Ectodermal cell (in vitro differentiated cells): ENCODE data around the gene PRKAG1.

Experiments
- H3K27ac ChIP-seq: 2 replicates; pipeline ENCODE4 v1.7.0; 2013; ENCODE audit warnings: mild to moderate bottlenecking, low read depth, low read length; ENCODE audit not compliant: insufficient read depth, poor library complexity, severe bottlenecking
- H3K27me3 ChIP-seq: 2 replicates; pipeline ENCODE4 v1.7.0; 2013; ENCODE audit warnings: mild to moderate bottlenecking, low read length; ENCODE audit not compliant: insufficient read depth, control insufficient read depth, poor library complexity, severe bottlenecking
- H3K36me3 ChIP-seq: one replicate; pipeline ENCODE4 v1.7.0; 2013; ENCODE audit warnings: low read length; ENCODE audit not compliant: control insufficient read depth, insufficient read depth
- H3K4me1 ChIP-seq: one replicate; pipeline ENCODE4 v1.7.0; 2013; ENCODE audit warnings: low read length; ENCODE audit not compliant: control insufficient read depth, insufficient read depth
- H3K4me3 ChIP-seq: 2 replicates; pipeline ENCODE4 v1.7.0; 2013; ENCODE audit warnings: low read depth, low read length, control low read depth; ENCODE audit not compliant: insufficient read depth
- H3K9me3 ChIP-seq: 2 replicates; pipeline ENCODE4 v1.7.0; 2013; ENCODE audit warnings: mild to moderate bottlenecking, low read length, moderate library complexity; ENCODE audit not compliant: control insufficient read depth
- WGBS, 2 experiments: methylation state at CpG; one replicate each; pipeline ENCODE4 v1.1.7; 2013; ENCODE audit warnings: missing lambda C conversion rate in 2 of 2; 5-methylcytosine and 5-hydroxymethylcytosine counted together

Gene PRKAG1

DNA sequence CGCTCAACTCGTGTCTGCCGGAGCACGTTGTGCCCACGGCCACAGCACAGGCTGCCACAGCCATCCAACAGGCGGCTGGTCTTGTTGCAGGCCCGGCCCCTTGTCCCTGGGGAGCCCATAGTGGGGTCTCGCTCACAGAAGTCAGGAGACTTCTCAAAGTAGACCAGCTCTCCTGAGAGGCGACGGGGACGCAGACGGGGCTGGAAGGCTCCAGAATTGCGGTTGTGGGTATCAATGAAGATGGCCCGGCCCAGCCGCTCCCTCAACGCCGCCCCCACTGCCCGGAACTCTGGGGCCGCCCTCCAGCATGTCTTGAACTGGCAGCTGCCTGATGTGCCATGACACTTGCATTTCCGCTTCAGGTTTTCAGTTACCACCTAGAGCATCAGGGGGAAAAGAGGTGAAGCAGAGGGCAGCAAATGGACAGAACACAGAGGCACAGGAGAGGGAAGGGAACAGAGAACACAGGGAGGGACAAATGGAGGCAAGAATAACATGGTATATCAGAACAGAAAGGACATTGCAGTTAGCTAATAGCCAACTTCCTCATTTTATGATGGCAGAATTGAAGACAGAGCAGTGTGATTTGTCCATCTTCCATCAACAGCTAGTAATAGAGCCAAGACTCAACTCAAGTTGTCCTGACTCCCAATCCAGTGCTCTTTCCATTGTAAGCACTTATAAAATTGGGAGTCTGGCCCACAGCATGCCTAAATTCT is 52.2 kb downstream of the PRKAG1 start:
- H3K27me3 ChIP-seq, result peaks cover 30% of the 10 kb centered on the region
- H3K4me3 ChIP-seq, result no peak overlapping the region
- no peaks in the 10 kb centered on the region for H3K9me3 ChIP-seq
- peaks cover 25% of the 10 kb centered on the region for H3K4me1 ChIP-seq
- 86 to 87% methylated on average over 20 of the region's 20 CpGs for WGBS, 2 experiments
- H3K36me3 ChIP-seq, result no peaks in the 10 kb centered on the region
- H3K27ac ChIP-seq, result no peak overlapping the region

- Histone ChIP-seq H3K27ac (no peak overlapping the region), H3K9me3 (no peaks in the 10 kb centered on the region), H3K4me3 (no peak overlapping the region), H3K27me3 (peaks cover 21% of the 10 kb centered on the region), H3K4me1 (peaks cover 18% of the 10 kb centered on the region), H3K36me3 (no peaks in the 10 kb centered on the region)
Measured at GRCh38 chr12:48965298-48965838, 53.2 kb downstream of the PRKAG1 start.

- Histone ChIP-seq H3K36me3 (no peaks in the 10 kb centered on the region), H3K27me3 (no peaks in the 10 kb centered on the region), H3K4me3 (no peak overlapping the region), H3K4me1 (no peaks in the 10 kb centered on the region), H3K27ac (no peak overlapping the region), H3K9me3 (no peaks in the 10 kb centered on the region)
Measured at GRCh38 chr12:48961801-48962200, 56.8 kb downstream of the PRKAG1 start.

GRCh38 chr12:48961331-48961730 is 57.2 kb downstream of the PRKAG1 start:
- Histone ChIP-seq H3K36me3 (no peaks in the 10 kb centered on the region), H3K9me3 (no peaks in the 10 kb centered on the region), H3K27me3 (no peaks in the 10 kb centered on the region), H3K4me1 (no peaks in the 10 kb centered on the region), H3K4me3 (no peak overlapping the region), H3K27ac (no peak overlapping the region)
- WGBS, 2 experiments, result 51 to 55% methylated on average over 4 of the region's 4 CpGs

DNA sequence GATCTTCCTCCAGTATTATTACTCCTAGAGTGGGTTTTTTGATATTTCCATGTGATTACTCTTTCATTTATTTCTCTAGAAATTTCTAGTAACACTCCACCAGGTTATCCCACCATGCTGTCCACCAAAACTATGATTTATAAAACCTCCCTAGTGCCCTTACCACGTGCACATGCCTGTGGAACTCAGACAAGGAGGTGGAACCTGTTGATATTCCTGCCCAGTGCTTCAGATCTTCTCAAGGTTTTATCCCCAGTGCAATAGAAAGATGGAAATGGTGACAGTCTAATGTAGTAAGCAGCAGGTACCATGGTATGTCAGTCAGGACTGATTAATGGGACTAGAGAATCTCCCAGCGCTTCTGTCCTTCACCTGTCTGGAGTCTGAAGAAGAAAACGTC is 57.7 kb downstream of the PRKAG1 start:
- Histone ChIP-seq H3K36me3 (no peaks in the 10 kb centered on the region), H3K27ac (no peak overlapping the region), H3K27me3 (no peaks in the 10 kb centered on the region), H3K9me3 (no peaks in the 10 kb centered on the region), H3K4me1 (no peaks in the 10 kb centered on the region), H3K4me3 (no peak overlapping the region)
- WGBS, 2 experiments, result 83 to 90% methylated on average over 3 of the region's 3 CpGs

- peak overlapping the region; percentile 19 for H3K27ac ChIP-seq
- H3K27me3 ChIP-seq, result no peaks in the 10 kb centered on the region
- WGBS, 2 experiments, result 59 to 64% methylated on average over 3 of the region's 3 CpGs
- peak overlapping the region; percentile 96 for H3K4me3 ChIP-seq
- no peaks in the 10 kb centered on the region for H3K36me3 ChIP-seq
- H3K9me3 ChIP-seq, result no peaks in the 10 kb centered on the region
- H3K4me1 ChIP-seq, result peaks cover 12% of the 10 kb centered on the region
Measured at GRCh38 chr12:48958049-48958388, 60.6 kb downstream of the PRKAG1 start.

DNA sequence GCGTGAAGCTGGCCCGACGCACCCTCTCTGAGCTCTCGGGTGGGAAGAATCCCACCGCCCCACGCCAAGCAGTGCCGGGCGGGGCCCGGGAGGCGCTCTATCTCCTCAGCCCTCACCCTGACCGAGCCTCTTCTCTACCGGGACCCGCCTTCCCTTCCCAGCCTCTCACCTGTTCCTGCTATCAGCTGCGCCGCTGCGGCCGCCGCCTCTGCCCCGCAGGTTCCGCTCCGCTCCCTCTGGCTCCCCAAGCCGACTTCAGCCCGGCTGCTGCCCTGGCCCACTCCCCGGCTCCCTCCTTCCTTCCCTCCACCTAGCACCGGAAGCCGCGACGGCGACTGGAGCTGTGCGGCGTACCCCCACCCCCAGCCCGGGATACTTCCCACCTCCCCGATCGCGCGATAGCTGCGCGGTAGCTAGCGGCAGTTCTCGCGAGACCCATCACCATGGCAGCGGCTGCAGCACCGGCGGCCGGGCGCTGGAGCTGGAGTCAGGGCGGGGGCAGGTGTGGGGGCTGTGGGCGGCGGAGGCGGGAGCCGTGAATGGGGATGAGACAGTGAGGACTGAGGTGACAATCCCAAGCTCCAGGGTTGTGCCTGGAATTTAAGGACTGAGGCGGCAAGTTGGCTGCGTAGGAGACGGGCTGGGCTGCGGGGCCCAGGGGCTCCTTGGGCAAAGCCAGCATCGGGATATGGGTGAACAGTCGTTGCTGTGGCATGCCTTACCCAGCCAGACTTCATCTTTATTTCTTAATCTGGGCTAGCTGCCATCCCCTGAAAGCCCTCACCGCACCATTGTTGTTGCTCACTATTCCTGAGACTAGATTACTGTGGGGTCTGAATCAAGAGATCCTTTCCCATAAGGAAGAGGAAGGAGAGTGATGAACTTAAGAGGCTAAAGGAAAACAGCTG is 61.2 kb downstream of the PRKAG1 start, which contains the start of gene ARF3:
Gene ARF3, minus strand, starts transcription at position 347 of the 908 bp plus-strand sequence. CDS start 16,392 bp downstream, outside the sequence.
- WGBS, 2 experiments, result 0% methylated on average over 58 of the region's 58 CpGs
- H3K27me3 ChIP-seq, result no peaks in the 10 kb centered on the region

GRCh38 chr12:48956279-48957140 is 62.1 kb downstream of the PRKAG1 start:
- H3K9me3 ChIP-seq, result no peaks in the 10 kb centered on the region

More for the DNA sequence above, 61.2 kb downstream of the PRKAG1 start, which contains the start of gene ARF3:
- H3K36me3 ChIP-seq, result no peaks in the 10 kb centered on the region
- no peaks in the 10 kb centered on the region for H3K9me3 ChIP-seq
- H3K27ac ChIP-seq, result peak within 1 kb of the TSS; percentile 84
- H3K4me3 ChIP-seq, result peak within 1 kb of the TSS; percentile 96
- peaks cover 12% of the 10 kb centered on the region for H3K4me1 ChIP-seq

GRCh38 chr12:48954841-48955501 is 63.6 kb downstream of the PRKAG1 start:
- no peaks in the 10 kb centered on the region for H3K9me3 ChIP-seq
- peaks cover 4% of the 10 kb centered on the region for H3K36me3 ChIP-seq
- no peaks in the 10 kb centered on the region for H3K27me3 ChIP-seq
- peaks cover 12% of the 10 kb centered on the region for H3K4me1 ChIP-seq
- H3K27ac ChIP-seq, result no peak overlapping the region
- 87 to 94% methylated on average over 3 of the region's 3 CpGs for WGBS, 2 experiments
- H3K4me3 ChIP-seq, result no peak overlapping the region

More at GRCh38 chr12:48956279-48957140, 62.1 kb downstream of the PRKAG1 start:
- no peaks in the 10 kb centered on the region for H3K27me3 ChIP-seq
- H3K4me1 ChIP-seq, result peaks cover 12% of the 10 kb centered on the region
- peak overlapping the region; percentile 96 for H3K4me3 ChIP-seq
- WGBS, 2 experiments, result 0% methylated on average over 27 of the region's 29 CpGs
- no peaks in the 10 kb centered on the region for H3K36me3 ChIP-seq
- H3K27ac ChIP-seq, result peak overlapping the region; percentile 84
